Measurements from ENCODE around the gene ANAPC2.

Gene ANAPC2

DNA sequence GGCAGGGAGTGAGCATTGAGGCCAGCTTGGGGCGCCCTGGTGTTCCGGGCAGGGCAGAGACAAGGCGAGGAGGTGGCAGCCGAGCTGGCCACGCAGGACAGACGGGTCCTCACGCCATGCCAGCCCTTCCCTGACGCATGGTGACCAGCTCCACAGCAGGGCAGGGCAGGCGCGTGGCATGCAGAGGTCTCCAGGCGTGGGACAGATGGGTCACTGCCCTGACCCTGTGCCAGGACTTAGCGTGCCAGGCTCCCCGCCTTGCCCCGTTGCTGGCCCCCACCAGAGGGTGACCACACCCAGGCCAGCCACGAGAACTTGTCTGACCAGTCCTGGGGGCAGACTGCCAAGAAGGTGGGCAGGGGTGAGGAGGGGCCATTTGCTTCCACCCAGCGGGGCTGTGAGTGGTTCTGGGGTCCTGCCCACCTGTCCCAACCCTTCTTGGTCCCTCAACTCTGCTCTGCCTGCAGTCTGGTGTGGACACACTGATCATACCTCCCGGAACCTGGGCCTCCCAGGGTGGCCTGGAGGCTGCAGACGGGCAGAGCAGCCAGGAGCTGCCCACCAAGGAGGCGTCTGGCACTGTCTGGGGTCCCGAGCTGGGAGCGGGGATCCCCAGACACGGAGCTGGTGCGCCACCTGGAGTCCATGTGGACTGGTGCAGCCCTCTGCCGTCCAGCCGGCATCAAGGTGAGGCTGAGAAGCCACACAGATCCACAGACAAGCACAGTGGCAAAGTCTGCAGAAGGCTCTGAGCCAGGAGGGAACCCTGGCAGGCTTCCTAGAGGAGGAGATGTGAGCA, 38.9 kb upstream of the ANAPC2 start, which contains the start of gene RNF224:
RNF224 (plus strand) TSS at position 449 of the 799 bp plus-strand sequence. CDS start 834 bp downstream, outside the sequence.
- FAIRE-seq, result no peak

DNA sequence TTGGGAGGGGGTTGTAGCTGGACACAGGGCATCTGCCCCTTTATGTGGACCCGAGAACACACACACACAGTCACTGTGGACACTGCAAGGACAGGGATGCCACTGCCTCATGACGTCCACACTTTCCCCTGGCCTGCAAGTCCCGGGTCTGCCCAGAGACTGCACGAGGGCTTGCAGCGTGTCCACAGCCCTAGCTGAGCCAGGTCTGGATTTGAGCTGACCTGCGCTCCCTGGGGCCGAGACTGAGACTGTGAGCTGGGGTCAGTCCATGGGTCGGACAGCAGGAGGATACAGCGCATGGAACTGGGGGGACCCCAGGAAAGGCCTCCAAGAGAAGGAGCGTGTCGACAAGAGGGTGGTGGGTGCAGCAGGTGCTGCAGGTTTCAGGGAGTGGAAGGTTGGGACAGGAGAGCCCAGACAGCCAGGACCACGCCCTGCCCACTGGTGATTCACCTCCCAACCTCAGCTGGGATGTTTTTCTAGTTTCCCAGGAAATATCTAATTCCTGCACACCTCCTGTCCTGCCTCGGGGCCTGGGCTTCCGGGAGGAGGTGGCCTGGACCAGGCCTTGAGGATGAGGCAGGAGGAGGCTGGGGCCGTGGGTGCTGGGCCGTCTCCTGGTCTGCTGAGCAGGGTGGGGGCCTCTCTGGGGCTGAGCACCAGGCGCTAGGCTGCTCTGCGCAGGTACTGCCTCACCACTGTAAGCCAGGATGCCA, 38.1 kb upstream of the ANAPC2 start:
- no peak for FAIRE-seq

DNA sequence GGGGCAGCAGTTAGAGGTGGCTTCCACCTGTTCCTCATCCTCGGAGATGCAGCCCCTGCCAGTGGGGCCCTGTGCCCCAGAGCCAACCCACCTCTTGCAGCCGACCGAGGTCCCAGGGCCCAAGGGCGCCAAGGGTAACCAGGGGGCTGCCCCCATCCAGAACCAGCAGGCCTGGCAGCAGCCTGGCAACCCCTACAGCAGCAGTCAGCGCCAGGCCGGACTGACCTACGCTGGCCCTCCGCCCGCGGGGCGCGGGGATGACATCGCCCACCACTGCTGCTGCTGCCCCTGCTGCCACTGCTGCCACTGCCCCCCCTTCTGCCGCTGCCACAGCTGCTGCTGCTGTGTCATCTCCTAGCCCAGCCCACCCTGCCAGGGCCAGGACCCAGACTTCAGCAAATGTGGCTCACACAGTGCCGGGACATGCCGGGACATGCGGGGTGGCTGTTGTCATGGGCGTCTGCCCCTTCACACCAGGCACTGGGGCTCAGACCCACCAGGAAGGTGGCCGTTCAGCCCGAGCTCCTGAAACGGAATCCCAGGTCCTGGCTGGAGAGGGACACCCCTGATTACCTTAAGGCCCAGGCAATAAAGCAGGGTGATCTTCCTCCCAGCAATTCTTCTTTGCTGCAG, 37.5 kb upstream of the ANAPC2 start:
- FAIRE-seq, result no peak

DNA sequence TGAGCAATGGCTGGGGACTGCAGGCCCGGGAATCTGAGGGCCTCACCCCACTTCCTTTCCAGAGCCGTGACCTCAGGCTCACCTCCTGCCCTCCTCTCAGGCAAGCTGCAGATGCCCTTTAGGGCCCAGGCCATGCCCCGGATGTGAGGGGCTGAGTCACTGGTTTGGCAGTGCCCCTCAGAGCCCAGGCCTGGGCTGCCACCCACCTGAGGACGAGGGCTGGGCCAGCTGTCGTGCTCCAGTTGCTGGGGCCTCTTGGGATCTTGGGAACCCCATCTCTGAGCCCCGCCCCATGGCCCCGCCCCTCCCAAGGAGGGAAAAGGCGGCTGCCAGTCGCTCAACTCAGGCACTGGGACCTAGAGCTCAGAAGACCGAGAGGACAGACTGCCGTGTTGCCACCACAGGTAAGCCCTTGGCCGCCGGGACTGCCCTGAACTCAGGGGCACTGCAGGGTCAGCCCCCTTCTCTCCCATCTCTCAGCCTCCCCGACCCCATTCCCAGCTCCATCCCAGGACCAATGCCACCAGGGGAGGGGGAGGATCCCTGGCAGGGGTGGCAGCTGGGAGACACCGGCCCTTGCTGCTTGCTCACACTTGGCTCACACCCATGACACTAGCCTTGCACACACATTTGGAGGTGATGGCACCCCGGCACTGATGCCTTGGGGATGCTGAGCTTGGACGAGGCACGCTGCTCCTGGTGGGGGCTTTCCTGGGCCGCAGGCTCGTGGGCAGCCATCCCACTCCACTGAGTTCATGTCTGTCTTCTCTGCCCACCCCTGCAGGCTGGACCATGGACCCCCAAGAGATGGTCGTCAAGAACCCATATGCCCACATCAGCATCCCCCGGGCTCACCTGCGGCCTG, 36.7 kb upstream of the ANAPC2 start, which contains the start of gene CYSRT1:
CYSRT1 (plus strand) TSS at position 345 of the 865 bp plus-strand sequence; CDS start at position 793, 448 bp downstream.
- FAIRE-seq, result no peak

DNA sequence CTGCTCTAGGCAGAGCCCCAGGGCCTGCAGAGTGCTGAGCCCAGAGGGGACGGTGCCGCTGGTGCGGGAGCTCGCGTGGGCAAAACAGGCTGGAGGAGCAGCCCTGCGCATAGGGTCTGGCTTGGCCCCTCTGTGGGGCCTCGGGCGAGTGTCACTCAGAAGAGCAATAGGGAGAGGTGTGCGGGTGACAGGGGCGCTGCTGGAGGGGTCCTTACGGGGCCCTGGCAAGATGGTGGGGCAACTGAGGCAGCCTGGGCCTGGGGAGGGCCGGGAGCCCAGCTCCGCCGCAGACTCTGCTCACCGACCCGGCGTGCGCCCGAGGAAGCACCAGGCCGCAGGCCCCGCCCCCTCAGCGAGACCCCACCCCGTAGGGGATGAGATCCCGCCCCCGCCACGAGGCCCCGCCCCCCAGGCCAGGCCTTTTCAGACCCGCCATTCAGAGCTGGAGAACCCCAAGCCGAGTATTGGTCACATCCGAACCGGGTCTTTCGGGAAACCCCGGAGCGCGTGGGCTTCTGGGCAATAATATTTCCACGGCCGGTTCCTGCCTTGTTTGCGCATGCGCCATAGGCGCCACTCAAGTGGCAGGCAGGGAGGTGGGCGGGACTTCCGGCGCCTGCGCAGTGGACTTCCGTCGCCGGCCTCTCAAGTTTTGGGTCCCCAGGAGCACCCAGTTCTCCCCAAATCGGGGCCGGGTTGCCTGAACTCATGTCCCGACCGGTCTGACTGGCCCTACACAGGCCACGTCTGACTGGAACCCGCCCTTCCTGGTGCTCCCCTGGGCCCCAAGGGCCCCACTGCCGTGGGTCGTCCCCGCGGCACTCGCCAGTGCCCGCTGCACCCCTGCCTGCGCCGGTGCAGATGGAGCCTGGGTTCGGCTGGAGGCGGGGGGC, 35.0 kb upstream of the ANAPC2 start:
- FAIRE-seq, result peak; percentile 86

DNA sequence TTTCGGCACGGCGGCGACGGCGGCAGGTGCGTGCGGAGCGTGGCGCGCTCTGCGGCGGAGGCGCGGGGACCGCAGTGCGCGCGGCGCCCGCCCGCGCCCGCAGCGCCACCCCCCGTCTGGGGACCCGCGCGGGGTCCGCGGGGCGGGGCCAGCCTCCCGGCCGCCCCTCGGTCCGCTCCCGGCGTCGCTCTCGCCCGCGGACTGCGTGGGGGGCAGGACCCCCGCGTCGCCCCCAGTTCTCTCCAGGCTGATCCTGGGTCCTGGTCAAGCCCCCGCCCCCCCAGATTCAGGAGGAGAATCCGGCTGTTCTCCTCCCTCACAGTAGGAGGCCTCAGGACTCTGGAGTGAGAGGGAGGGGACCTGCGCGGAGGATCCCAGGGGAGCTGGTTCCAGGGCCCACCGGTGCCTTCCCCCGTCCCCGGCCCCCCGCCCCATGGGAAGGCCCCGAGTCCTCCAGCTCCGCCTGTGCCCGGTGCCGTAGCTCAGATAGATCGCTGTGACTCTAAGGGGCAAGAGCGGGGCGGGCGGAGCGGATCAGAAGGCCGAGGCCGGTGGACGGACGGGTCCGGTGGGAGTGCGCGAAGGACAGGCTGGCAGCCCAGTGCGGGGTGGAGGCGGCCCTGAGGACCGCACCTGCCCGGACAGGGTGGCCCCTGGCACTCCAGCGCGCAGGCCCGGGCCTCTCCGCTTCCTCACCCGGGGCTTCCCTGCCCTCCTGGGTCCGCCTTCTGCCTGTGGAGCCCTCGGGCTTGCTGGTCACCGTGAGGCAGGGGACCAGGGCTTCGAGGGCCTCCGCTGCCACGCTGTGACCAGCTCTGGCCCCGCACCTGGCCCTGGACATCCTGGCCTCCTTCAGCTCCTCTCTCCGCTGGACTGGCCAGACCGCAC, 34.1 kb upstream of the ANAPC2 start, which contains the start of gene RNF208:
RNF208 (minus strand) TSS at position 51 of the 888 bp plus-strand sequence. CDS start 1,028 bp downstream, outside the sequence.
- no peak for FAIRE-seq

DNA sequence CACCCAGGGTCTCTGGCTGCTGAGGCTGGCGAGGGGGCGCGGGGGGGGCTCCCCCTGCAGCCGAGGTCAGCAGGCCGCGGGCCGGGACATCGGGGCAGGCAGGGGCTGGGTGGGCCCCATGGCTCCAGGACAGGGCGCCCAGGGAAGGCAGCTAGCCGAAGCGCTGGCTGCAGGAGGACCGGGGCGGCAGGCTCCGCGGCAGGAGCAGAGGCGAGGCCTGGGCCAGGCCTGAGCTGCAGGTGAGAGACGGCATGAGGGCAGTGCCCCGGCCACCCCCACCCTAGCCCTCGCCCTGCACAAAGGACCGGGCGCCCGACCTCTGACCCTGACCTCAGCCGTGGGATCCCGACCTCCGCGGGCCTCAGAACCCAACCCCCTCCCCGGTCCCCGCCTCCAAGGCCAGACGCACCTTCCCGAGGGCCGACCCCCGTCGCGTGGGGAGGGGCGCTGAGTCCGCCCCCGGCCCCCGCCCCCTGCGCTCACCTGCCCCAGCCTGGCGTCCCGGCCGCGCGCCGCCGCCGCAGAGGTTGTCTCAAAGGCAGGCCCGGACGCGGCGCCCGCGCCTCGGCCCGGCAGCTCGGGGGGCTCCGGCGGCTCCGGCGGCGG, 33.2 kb upstream of the ANAPC2 start:
- FAIRE-seq, result no peak

DNA sequence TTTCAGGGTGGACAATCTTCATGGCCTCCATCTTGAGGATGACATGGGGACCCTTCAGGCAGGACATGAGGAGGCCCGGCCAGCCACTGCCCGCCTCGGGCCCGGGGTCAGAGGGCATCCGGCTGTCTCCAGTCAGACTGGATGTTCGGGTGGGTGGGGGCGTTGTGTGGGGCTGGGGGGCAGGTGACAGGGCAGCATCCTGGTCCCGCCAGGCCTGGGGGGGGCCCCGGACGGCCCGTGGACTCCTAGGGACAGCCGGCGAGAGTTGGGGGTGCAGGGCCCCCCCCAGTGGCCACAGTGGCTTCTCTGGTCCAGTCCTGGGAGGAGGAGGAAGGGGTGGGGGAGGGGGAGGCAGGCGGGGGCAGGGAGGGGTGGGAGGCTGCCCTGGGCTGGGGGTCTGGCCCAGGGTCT, 32.7 kb upstream of the ANAPC2 start:
- FAIRE-seq, result no peak

DNA sequence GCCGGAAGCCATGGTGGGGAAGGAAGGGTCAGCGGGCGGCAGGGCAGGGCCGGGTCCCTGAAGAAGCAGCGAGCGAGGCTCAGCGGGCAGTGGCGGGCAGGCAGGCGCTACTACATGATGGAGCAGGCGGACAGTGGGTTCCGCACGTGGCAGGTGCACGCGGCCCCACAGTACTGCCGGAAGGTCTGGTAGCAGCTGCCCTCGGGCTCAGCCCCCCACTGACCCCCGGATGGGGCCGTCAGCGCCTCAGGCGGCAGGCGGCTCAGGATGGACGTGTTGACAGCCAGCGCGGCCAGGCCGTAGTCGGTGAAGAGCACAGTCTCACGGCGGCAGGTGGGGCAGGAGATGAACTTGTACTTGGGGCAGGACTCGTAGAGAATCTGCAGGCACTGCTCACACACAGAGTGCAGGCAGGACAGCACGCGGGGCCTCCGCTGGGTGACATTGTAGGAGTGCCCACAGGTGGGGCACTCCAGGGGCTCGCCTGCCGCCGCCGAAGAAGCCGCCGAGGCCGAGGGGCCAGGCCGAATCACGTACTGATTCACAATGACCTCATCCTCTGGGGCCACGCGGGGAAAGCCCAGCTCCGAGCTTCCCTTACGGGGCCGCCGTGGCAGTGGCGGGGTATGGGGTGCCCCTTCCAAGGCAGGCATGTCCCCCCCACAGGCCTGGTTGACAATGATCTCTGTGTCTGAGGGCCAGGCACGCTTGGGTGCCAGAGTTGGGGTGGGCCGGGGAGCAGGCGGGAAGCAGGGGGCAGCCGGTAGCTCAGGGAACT, 32.1 kb upstream of the ANAPC2 start:
- no peak for FAIRE-seq

DNA sequence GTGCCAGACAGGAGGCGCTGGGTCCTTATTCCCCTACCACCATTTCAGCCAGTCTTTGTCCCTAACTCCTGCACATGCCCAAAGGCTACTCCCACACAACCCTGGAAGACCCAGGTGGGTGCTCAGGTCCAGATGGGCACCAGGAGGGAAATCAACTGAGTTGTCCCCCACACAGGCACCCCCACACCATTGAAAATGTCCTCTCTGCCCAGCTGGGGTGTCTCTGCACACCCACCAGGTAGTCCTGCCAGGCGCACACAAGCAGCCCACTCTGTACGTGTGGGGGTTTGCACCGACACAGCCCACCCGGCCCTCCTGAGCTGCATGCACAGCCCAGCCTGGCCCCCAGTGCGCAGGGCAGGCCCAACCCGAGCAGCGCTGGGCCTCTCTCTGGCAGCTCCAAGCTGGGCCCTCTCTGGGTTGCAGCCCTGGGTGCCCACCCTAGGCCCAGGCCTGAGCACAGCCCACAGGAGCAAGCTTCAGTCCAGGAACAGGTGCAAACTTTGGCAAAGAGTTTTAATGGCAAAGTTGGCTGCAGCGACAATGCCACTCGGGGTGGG, 31.5 kb upstream of the ANAPC2 start:
- no peak for FAIRE-seq

DNA sequence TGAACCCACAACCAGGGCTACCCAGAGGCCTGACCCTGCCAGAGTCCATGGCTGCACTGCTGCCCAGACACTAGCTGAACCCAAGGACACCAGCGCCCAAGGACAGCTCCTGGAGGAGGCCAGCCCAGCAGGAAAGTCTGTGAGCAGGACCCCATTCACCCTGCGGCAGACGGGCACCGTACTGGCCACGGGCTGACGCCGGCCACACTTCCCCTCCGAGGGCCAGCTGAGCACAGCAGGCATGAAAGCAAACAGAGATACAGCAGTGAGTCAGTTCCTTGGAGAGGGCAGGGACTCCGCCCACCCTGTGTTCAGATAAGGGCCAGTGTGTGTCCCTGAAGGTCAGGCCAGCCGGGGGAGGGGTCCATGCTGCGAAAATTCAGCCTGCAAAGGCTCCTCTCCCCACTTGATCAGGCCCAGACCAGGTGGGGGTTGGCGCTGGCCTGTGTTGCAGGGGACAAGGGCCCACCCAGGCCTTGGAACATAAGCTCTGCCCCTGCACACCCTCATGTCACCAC, 30.5 kb upstream of the ANAPC2 start:
- no peak for FAIRE-seq

DNA sequence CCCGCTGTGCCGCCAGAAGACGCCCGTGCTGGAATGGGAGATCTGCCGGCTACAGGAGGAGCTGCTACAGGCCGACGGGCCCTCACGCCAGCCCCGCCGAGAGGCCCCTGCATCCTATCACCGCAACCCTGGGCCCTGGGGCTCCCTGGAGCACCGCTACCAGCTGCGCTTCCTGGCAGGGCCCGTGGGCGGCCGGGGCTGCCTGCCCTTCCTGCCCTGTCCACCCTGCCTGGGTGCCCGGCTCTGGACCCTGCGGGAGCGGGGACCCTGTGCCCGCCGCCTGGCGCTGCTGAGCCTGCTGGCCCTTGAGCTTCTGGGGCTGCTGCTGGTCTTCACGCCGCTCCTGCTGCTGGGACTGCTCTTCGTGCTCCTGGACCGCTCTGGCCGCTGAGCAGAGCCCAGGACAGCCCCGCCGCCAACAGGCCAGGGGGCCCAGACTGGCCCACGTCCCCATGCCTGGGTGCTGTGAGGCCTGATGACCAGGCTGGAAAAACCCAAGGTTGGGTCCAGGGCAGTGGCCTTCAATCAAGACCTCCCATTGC, 29.9 kb upstream of the ANAPC2 start:
- no peak for FAIRE-seq

DNA sequence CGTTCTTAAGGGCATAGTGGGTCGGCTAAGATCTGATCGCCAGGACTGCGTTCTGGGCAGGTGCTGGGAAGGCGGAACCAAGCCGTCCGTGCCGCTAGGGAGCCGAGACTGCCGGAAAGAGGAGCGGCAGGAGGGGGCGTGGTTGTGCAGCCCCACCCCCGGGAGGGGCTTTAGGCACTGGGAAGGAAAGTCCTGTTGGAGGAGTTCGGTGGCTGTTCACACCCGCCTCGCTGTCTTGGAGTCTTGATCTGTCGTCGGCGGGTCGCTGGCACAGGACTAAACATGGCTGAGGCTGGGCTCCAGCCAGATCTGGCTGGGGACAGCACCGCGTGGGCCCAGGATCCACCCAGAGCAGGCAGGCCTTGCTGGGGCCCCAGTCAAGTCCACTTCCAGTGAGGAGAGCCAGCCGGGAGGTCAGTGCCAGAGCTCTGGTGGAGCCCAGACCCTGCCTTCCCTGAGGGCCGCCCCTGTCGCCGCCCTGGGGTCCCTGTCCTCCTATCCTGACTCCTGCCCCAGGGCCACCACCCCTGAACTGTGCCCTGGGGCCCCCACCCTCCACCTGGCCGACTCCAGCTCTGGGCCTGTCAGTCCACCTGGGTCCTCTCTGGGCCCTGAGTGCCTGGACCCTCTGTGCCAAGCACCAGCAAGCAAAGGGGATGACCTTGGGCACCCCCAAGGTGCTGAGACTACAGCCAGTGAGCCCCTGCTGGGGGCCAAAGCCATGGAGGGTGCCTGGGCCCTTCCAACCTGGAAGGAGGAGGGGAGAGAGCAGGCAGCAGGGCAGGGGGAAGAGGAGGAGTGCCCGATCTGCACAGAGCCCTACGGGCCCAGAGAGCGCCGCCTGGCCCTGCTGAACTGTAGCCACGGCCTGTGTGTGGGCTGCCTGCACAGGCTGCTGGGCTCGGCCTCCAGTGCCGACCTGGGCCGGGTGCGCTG, 29.2 kb upstream of the ANAPC2 start:
- FAIRE-seq, result no peak

DNA sequence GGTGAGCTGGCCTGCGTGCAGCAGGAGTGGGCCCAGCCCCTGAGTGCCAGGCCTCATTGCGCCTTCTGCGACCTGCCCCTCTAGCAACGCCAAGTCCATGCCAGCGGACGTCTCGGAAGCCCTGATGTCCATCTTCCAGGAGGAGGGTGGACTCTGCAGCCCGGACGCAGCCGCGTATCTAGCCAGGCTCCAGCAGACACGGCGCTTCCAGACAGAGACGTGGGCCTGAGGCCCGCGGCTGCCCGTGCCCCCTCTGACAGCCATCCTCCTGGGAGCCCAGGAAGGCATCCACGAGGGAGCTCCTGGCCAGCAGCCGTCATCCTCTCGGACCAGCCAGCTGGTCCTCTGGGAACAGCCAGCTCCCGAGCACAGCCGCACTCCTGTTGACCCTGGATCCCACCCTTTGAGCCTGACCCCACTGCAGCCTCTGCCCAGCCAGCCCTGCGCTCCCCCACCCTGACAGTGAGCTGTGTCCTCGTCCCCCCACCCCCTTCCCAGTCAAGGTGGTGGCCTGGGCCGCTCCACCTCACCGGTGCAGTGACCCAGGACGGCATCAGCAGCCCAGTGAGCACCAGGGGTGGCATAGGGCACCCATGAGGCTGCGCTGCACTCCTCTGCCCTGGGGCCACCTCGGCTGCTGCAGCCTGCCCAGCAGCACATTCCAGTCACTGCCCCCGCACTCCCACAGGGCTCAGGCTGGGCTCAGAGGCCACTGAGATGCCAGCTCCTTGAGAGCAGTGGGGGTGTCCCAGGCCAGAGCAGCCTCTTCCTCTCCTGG, 28.0 kb upstream of the ANAPC2 start:
- no peak for FAIRE-seq

DNA sequence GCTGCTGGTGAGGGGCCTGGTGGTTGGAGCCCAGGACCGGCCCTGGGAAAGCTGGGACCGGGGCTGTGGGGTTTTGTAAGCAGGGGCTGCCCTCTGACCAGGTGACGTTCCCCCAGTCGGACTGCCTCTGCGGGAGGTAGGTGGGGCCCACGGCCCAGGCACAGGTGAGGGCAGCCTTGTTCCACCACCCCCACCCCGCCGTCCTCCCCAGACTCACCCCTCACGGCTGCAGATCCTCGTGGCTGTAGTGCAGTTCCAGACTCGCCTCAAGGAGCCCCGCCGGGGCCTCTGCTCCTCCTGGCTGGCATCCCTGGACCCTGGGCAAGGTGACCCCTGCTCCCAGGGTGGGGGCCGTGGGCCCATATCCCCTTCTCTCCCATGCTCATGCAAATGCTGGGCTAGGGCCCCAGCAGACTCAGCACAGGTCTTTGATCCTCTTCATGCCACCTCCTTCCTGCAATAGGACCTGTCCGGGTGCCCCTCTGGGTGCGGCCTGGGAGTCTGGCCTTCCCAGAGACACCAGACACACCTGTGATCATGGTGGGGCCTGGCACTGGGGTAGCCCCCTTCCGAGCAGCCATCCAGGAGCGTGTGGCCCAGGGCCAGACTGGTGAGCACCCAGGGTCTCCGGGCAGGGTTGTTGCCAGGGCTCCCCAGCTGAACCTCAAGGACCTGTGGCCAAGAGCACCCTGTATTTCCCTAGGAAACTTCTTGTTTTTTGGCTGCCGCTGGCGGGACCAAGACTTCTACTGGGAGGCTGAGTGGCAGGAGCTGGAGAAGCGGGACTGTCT, 27.0 kb upstream of the ANAPC2 start:
- no peak for FAIRE-seq

All from TTC549 (cell line).